Measurements from ENCODE around the gene CLDN4. TPM values are rescaled to one million over a fixed set of nuclear protein-coding genes. Genes with fewer than 3 reads are reported as not detected.

CLDN4 gene
- polyA plus RNA-seq, 3 donors, result 0.01 TPM; not detected in 2

GRCh38 chr7:73860859-73861258 lies 30.1 kb downstream of the CLDN4 start, which contains the start of gene TMEM270:
TMEM270 (plus strand) TSS chr7:73861159; CDS start chr7:73861195, 36 bp downstream.
- Histone ChIP-seq H3K27ac (ENCODE audit: low read depth in 1 of 2, low read length in 2 of 2) (no peak within 1 kb of the TSS), H3K27me3 (ENCODE audit: control insufficient read depth in 2 of 2, insufficient read depth in 2 of 2, low read length in 2 of 2) (peaks cover 0 to 5% of the 10 kb centered on the region in 2 donors), H3K9ac (ENCODE audit: insufficient read depth, low read length, poor library complexity, severe bottlenecking) (no peak within 1 kb of the TSS), H3K9me3 (replicated peaks in 1 of 2; ENCODE audit: control insufficient read depth in 1 of 2, insufficient read depth in 1 of 2, low read length in 2 of 2) (no peaks in the 10 kb centered on the region), H3K4me3 (replicated peaks in 1 of 3; ENCODE audit: low read depth in 2 of 3, low read length in 3 of 3) (no peak within 1 kb of the TSS), H3K36me3 (replicated peaks in 1 of 2; ENCODE audit: control insufficient read depth in 1 of 2, insufficient read depth in 2 of 2, low read length in 2 of 2) (no peaks in the 10 kb centered on the region), H3K79me2 (ENCODE audit: insufficient read depth, low read length) (no peaks in the 10 kb centered on the region), H4K20me1 (ENCODE audit: insufficient read depth, low read length) (no peaks in the 10 kb centered on the region), H3K4me1 (ENCODE audit: control insufficient read depth in 1 of 2, insufficient read depth in 2 of 2, low read length in 2 of 2) (peaks cover under 1% of the 10 kb centered on the region in 2 donors), H3K4me2 (replicated peaks; ENCODE audit: extremely low read depth, low read length, poor library complexity, severe bottlenecking) (no peak within 1 kb of the TSS), H2AFZ (ENCODE audit: insufficient read depth, low read depth, low read length, poor library complexity, severe bottlenecking) (no peak within 1 kb of the TSS)
- WGBS (ENCODE audit: insufficient coverage), result 97% methylated on average over 10 of the region's 11 CpGs
- Mint-ChIP-seq H3K36me3 (no peaks in the 10 kb centered on the region), H3K27me3 (ENCODE audit: low read depth in 3 of 3) (peaks cover 15 to 31% (median 25%) of the 10 kb centered on the region in 3 donors), H3K4me3 (no peak within 1 kb of the TSS), H3K9me3 (peaks cover 0 to 3% (median 0%) of the 10 kb centered on the region in 7 donors), H3K27ac (peak within 1 kb of the TSS in 1 of 7 donors; percentile 45), H3K4me1 (peaks cover 1% of the 10 kb centered on the region)
- DNase-seq, result no peak
- no peak for TF ChIP-seq CTCF (IDR thresholded peaks at IDR 0.05)
- intact Hi-C loops (cut with micrococcal nuclease), result loop anchor here in 1 of 2 donors (5.0 kb wide), 1 partner anchor 34 kb away; no protein-coding TSS in a partner anchor

GRCh38 chr7:73861305-73861704 lies 30.5 kb downstream of the CLDN4 start:
- no peaks in the 10 kb centered on the region for H4K20me1 ChIP-seq (ENCODE audit: insufficient read depth, low read length)
- Mint-ChIP-seq H3K36me3 (no peaks in the 10 kb centered on the region), H3K4me1 (no peaks in the 10 kb centered on the region), H3K27ac (no peak overlapping the region), H3K27me3 (ENCODE audit: low read depth in 3 of 3) (peaks cover 12 to 28% (median 24%) of the 10 kb centered on the region in 3 donors), H3K9me3 (peaks cover 0 to 4% (median 0%) of the 10 kb centered on the region in 7 donors), H3K4me3 (no peak overlapping the region)
- no peaks in the 10 kb centered on the region for H3K36me3 ChIP-seq (replicated peaks in 1 of 2; ENCODE audit: control insufficient read depth in 1 of 2, insufficient read depth in 2 of 2, low read length in 2 of 2)
- intact Hi-C loops (cut with micrococcal nuclease), result loop anchor here in 1 of 2 donors (5.0 kb wide), 1 partner anchor 34 kb away; no protein-coding TSS in a partner anchor
- no peak overlapping the region for H3K4me2 ChIP-seq (replicated peaks; ENCODE audit: extremely low read depth, low read length, poor library complexity, severe bottlenecking)
- no peaks in the 10 kb centered on the region for H3K4me1 ChIP-seq (ENCODE audit: control insufficient read depth in 1 of 2, insufficient read depth in 2 of 2, low read length in 2 of 2)
- no peaks in the 10 kb centered on the region for H3K9me3 ChIP-seq (replicated peaks in 1 of 2; ENCODE audit: control insufficient read depth in 1 of 2, insufficient read depth in 1 of 2, low read length in 2 of 2)
- no peak for DNase-seq
- 100% methylated on average over 2 of the region's 12 CpGs for WGBS (ENCODE audit: insufficient coverage)
- H3K4me3 ChIP-seq (replicated peaks in 1 of 3; ENCODE audit: low read depth in 2 of 3, low read length in 3 of 3), result no peak overlapping the region
- peaks cover 0 to 2% of the 10 kb centered on the region in 2 donors for H3K27me3 ChIP-seq (ENCODE audit: control insufficient read depth in 2 of 2, insufficient read depth in 2 of 2, low read length in 2 of 2)
- H3K9ac ChIP-seq (ENCODE audit: insufficient read depth, low read length, poor library complexity, severe bottlenecking), result no peak overlapping the region
- H2AFZ ChIP-seq (ENCODE audit: insufficient read depth, low read depth, low read length, poor library complexity, severe bottlenecking), result no peak overlapping the region
- H3K79me2 ChIP-seq (ENCODE audit: insufficient read depth, low read length), result no peaks in the 10 kb centered on the region
- no peak for TF ChIP-seq CTCF (IDR thresholded peaks at IDR 0.05)
- no peak overlapping the region for H3K27ac ChIP-seq (ENCODE audit: low read depth in 1 of 2, low read length in 2 of 2)
